Stimulated activated CD8-positive, alpha-beta memory T cell treated with anti-CD3 and anti-CD28 coated beads, Interleukin-15, amount 100 ng/mL, for 24 hours (primary cell): ENCODE results near the gene EVC2.

Experiments used
- DNase-seq: peaks from one replicate; pipeline ENCODE4 v3.0.0-alpha.2; 2020; ENCODE audit warnings: low read depth

The EVC2 gene

DNA sequence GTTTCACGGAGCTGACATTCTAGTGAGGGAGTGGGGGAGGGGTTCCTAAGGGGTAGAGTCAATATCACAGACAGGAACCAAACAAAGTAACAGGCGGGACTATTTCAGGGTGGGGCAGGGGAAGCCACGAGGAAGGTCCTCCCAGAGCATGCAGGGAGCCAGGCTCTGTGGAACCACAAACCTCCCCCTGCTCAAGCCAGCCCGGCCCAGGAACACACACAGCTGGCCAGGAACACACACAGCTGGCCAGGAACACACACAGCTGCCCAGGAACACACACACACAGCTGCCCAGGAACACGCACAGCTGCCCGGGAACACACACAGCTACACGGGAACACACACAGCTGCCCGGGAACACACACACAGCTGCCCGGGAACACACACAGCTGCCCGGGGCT is 24.8 kb downstream of the EVC2 start:
- DNase-seq, result no peak

DNA sequence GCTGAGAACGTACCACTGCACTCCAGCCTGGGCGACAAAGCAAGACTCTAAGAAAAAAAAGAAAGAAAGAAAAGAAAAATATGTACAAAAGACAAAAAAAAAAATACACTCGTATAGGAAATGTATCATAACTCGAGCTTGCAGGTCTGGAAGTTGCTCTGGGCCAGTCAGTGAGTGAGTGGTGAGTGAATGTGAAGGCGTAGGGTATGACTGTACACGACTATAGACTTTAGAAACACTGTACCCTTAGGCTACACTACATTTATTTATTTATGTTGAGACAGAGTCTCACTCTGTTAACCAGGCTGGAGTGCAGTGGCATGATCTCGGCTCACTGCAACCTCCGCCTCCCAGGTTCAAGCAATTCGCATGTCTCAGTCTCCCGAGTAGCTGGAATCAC is 29.4 kb downstream of the EVC2 start:
- DNase-seq, result no peak

- DNase-seq, result no peak
Measured at GRCh38 chr4:5676763-5677162, 31.6 kb downstream of the EVC2 start.

- DNase-seq, result no peak
Measured at GRCh38 chr4:5666741-5667140, 41.6 kb downstream of the EVC2 start.

DNA sequence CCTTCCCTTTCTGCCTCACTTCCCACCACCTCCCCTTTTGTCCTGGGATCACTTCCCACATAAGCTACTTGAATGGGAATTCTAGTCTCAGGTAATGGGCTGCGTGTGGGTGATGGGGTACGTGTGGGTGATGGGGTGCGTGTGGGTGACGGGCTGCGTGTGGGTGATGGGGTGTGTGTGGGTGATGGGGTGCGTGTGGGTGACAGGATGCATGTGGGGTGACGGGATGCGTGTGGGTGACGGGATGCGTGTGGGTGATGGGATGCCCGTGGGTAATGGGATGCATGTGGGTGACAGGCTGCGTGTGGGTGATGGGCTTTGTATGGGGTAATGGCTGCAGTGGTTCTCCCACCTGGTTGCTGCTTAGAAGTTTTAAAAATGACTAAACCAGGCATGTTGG is 43.6 kb downstream of the EVC2 start:
- DNase-seq, result no peak

DNA sequence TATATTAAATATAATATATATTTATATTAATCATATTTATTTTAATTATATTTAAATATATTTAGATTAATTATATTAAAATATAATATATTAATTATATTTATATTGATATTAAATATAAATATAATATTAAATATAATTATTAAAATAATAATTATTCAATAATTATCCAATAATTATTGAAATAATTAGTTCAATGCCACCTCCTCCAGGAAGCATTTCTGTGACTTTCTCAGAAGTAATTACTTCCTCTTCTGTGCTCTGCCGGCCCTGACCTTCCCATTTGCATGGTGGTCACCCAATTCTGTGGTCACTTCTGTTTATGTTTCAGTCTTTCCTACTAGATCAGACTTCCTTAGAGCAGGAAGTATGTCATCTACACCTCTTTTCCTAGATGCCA is 45.8 kb downstream of the EVC2 start:
- no peak for DNase-seq

DNA sequence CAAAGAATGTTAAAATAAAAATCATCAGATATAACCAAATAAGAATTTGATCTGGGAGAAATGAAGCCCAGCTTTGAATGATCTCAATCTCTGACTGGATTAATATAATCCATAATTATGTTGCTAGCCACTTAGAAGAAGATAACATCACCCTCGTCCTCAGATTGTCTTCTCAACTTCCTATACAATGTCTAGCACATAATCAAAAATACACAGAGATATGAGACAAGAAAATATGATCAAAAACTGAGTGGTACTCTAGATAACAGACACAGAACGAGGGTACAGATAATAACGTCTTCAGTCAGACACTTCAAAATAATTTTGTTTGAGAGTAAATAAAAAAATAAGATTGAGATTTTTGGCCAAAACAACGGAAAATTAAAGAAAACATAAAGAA is 47.1 kb downstream of the EVC2 start:
- DNase-seq, result no peak

- DNase-seq, result no peak
Measured at GRCh38 chr4:5660185-5660584, 48.2 kb downstream of the EVC2 start.

GRCh38 chr4:5658974-5659373 is 49.4 kb downstream of the EVC2 start:
- DNase-seq, result no peak

- DNase-seq, result no peak
Measured at GRCh38 chr4:5656415-5656814, 51.9 kb downstream of the EVC2 start.

DNA sequence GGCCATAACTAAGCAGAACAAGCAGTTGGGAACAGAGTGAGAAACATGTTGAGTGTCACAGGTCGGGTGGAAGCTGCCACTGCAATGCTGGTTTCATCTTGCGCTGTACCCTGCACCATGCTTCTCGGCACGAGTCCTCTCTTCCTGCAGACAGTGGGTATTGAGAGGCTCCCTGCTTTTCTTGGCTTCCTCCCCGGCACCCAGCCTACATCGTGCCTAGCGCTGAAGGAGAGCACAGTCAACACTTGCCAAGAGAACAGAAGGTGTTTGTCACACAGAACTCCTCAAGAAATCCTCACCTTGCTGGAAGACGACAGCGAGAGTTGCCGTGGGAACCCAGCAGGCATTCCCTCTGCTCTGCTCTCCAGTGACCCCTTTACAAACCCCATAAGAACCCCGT is 53.6 kb downstream of the EVC2 start:
- DNase-seq, result no peak

- DNase-seq, result no peak
Measured at GRCh38 chr4:5651089-5651488, 57.3 kb downstream of the EVC2 start.

GRCh38 chr4:5650040-5650439 is 58.3 kb downstream of the EVC2 start:
- no peak for DNase-seq

DNA sequence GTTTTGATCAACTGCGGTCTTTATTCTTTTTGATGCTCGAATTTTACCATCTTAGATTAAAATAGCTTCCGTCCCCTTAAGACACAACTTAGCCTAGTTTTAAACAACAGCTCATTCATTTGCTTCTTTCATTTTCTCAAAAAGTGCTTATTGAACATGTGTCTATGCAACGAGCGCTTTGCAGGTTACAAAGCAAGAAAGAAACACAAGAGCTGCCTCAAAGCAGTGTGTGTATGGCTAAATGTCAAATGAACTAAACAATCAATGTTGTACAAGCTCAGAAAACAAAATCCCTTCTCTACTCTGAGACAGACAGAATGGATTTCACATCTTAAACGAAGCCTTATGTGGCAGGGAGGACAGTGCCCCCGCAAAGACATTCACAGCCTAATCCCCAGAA is 61.0 kb downstream of the EVC2 start:
- no peak for DNase-seq

GRCh38 chr4:5640096-5640495 is 68.3 kb downstream of the EVC2 start:
- no peak for DNase-seq

DNA sequence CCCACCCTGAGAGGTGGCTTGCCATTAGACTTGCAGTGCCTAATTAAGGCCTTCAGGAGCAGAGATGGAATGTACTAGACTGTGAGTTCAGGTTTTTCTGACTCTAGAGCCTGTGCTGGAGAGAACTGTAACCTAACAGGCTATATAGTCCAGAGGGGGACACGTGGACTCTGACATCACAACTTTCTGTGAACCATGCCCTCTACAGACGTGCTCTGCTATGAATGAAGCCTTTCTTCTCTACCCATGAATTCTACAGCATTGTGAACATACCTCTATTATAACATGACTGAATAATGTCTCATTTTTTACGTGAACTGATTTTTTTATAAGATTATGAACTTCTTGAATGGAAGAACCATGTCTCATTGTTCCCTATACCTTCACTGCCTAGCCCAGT is 68.8 kb downstream of the EVC2 start:
- DNase-seq, result no peak

GRCh38 chr4:5638976-5639375 is 69.4 kb downstream of the EVC2 start:
- DNase-seq, result no peak

- DNase-seq, result no peak
Measured at GRCh38 chr4:5638316-5638715, 70.0 kb downstream of the EVC2 start.

GRCh38 chr4:5636766-5637670 is 71.3 kb downstream of the EVC2 start:
- no peak for DNase-seq

GRCh38 chr4:5635826-5636195 is 72.5 kb downstream of the EVC2 start:
- DNase-seq, result no peak

DNA sequence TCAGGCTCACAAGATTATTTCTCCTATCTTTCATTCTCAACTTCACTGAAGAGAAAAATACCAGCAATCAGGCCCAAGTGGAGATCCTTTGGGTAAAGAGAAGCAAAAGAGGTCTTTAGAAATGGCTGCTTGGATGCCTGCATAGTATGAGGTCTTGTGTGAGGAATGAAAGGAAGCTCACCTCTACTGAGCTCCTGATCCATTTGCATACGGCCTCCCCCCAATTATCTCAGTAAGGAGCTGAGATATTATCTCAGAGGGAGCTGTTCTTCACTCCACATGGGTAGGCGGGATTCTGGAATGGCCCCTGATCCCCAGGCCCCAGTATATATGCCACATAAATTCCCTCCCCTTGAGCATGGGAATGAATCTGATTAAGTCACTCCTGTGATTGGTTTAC is 75.8 kb downstream of the EVC2 start:
- DNase-seq, result no peak

GRCh38 chr4:5632066-5632440 is 76.3 kb downstream of the EVC2 start:
- DNase-seq, result no peak

DNA sequence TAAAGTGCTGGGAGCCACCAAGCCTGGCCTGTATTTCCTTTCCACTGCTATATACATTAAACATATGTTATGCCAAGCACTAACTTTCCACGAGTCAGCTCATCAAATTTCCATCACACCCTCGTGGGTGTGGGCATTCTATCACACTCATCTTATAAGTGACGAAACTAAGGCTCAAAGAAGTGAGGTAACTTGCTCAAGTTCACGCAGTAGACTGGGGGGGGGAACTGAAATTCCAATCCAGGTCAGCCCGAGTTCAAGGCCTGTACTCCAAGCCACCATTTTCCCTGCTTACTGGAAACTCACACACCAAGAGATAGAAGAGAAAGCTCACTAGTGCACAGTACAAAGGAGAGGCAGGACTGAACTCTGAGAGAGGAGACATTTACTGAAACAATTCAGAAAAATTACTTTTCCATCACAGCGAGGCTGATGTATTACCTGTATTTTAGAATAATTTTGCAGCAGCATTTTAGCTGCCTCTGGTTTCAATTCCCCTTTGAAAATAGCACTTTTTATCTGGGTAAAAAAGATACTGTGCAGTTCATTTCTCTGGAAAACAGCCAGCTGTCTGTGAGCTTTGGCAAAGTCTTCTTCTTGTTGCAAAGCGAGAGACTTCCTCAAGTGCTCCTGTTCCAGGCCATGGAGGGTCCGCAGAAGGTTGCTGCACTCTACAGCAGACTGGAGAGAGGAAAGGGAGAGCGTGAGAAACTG is 76.8 kb downstream of the EVC2 start:
- no peak for DNase-seq

DNA sequence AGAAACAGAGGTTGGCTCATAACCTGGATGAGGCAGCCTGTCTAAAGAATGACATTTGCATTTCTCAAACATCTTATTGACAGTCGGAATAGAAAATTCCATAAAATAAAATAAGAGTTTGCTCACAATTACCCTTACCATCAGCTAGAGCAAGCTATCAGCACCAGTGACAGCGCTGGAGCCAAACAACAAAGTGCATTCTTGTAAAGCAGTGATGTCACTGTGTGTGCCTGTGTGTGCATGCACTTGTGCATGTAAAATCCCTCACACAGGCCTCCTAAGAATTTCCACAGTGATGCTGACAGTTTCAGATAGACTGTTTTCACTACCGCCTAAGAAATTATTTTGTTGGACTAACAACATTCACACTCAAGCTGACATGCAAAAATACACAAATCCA is 77.6 kb downstream of the EVC2 start:
- DNase-seq, result no peak
